GM18511 (cell line): Measurements from ENCODE around the gene FIG4.
"Not testable (repeated sequence)": the region's sequence is repeated elsewhere in the genome, so short reads cannot be mapped to it uniquely, and the experiment has no call there.

Experiments
- ATAC-seq: cut with Tn5 transposase; IDR thresholded peaks from one replicate; pipeline ENCODE4 v1.9.1; 2021; ENCODE audit warnings: mild to moderate bottlenecking, moderate library complexity; ENCODE audit not compliant: unreplicated experiment

The FIG4 gene

GRCh38 chr6:109793021-109793420 lies 101.9 kb downstream of the FIG4 start:
- ATAC-seq = no peak

DNA sequence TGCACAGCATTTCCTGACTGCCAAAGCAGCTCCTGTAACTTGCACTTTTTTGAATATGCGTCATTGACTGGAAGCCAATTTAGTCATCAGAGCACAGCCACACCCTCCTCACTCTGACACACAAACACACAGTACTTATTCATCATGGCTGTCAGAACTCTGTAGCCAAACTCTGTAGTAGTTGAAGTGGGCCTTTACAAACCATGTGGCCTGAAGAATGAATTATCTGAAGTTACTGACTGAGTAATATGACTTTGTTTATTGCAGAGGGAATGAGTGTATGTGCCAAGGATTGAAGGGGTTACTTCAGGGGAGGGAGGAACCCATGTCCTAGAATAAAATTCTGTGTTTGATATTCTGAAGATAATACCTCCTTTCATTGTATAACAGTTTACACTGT lies 102.7 kb downstream of the FIG4 start:
- ATAC-seq = no peak

- no peak for ATAC-seq
Measured at GRCh38 chr6:109794201-109794923, 103.3 kb downstream of the FIG4 start.

- no peak for ATAC-seq
Measured at GRCh38 chr6:109795994-109796555, 105.0 kb downstream of the FIG4 start.

DNA sequence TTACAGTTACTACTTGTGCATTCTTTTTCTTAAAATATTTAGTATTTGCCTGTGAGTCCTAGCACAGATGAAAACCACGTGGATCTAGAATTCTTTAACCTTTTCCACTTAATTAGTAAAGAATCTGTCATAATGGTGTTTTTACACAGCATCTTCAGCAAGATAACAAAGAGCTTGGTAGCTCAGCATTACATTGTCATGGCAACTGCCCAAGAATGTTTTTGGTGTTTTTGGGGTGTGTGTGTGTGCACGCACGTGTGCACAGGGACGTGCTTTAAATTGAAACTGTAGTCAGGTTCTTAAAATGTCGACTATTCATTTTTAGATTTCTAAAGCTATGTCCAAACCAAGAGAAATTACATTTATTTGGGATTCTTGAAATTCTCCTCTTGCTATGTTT lies 108.0 kb downstream of the FIG4 start:
- ATAC-seq = no peak

- no peak for ATAC-seq
Measured at GRCh38 chr6:109799664-109800063, 108.6 kb downstream of the FIG4 start.

DNA sequence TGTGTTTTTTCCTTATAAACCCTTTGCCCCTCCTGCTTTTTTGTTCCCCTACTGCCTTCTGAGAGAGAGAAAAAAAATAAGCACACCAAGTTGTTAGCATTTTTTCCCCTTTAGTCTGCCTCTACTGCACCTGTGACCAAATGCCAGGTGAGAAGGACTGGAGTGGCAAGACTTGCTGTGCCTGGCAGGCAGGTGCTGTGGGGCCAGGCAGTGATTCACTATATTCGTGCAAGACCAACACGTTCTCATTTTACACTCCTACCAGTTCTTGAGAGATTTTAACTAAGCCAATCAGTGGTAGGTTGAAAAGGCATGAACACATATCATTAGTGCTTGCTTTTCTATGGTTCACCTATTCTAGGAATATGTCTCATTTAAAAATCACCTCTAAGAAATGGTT lies 109.7 kb downstream of the FIG4 start:
- ATAC-seq = no peak

- ATAC-seq = no peak
Measured at GRCh38 chr6:109801794-109802193, 110.7 kb downstream of the FIG4 start.

GRCh38 chr6:109804020-109804419 lies 112.9 kb downstream of the FIG4 start:
- no peak for ATAC-seq

DNA sequence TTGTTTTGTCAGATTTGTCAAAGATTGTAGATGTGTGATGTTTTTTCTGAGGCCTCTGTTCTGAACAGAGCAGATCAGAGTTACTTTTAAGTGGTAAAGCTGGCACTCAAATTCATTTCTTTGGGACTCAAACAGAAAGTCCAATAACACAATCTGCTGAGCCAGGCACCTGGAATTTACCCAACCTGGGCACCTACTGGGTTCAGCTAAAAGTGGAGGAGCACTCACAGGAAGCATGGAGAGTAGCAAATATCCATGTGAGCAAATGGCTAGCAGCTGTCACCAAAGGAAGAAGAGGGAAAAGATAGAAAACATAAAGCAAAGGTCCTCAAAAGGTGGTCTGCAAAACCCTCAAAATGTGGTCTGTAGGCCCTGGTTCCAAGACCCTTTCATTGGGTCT lies 116.8 kb downstream of the FIG4 start:
- ATAC-seq = no peak

DNA sequence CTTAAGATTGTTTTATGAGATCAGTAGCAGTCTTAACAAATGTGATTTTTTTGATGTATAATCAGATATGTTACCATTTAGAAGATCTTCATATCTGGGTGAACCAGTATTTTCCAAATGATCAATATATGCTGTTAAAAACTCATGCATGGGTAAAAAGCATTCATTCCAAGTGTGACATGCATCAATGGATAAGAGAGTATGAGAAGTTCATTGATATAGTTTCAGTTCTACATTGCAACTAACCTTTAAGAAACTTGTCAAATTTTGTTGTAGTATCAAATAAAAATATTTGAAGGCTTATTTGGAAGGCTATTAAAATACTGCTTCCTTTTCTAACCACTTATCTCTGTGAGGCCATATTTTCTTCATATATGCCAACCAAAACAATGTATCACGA lies 117.7 kb downstream of the FIG4 start:
- ATAC-seq = peak; percentile 68

- no peak for ATAC-seq
Measured at GRCh38 chr6:109815054-109815453, 124.0 kb downstream of the FIG4 start.

DNA sequence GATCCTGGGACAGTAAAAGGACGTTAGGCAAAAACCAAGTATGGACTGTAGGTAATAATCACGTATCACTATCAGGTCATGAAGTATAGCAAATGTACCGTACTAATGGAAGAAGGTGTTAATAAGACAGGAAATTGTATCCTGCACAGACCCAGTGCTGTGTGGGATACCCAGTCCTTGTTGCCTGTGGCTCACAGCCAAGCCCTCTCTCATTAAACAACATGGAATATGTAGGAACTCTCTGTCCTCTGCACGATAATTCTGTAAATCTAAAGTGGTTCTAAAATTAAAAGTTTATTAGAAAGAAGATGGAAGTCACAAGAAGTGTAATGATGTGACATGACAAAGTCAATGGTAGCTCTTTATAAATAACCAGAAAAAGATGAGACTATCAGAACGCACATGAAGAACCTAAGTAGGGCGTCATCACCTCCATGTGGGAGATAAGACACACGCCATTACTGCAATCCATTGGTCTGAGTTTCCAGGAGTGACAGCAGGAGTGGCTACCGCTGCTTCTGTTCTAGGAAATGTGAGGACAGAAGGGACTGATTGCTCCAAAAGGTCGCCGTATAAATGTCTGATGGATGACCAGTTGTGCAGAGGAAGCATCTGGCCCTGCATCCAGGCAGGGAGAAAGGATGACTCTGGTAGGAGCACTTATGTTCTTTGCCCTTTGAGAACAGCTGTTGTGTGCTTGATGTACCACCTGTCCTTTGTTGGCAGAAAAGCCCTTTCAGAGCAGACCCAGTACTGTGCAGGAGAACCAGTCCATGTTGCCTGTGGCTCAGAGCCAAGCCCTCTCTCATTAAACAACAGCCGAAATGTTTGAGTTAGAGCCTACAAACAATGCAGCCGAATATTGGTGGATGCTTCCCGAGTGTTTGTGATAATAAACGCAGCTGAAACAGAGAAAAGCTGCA lies 125.6 kb downstream of the FIG4 start:
- no peak for ATAC-seq

DNA sequence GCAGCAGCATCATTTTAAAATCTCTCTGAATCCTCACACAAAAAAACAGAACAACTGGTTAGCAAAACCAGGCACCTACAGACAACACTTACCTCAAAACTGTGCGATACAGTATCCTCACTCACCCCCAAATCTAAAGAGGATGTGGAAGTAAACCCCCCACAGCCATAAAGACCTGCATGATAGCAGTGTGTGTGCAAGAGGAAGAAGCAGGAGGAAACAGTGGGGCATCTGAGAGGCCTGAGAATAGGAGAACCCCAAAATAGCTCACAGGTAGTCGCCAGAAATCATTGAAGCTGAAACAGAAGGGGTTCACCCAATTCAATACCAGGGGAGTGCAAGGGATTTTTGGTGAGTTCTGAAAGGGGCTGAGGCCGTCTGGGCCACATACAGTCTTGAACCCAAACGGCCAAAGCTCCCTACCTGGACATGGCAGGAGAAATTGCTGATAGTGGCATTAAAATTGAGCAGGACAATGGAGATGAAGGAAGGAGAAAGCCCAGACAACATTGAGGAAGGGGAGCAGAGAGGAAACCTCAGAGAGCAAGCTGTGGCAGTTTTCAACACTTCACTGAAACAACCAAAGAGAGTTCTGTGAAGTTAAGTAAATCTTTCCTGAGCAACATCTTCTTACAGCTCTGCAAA lies 129.7 kb downstream of the FIG4 start:
- peak; percentile 92 for ATAC-seq

GRCh38 chr6:109821428-109821827 lies 130.3 kb downstream of the FIG4 start:
- no peak for ATAC-seq

- no peak for ATAC-seq
Measured at GRCh38 chr6:109824105-109824504, 133.0 kb downstream of the FIG4 start.

- no peak for ATAC-seq
Measured at GRCh38 chr6:109826551-109826950, 135.5 kb downstream of the FIG4 start.

DNA sequence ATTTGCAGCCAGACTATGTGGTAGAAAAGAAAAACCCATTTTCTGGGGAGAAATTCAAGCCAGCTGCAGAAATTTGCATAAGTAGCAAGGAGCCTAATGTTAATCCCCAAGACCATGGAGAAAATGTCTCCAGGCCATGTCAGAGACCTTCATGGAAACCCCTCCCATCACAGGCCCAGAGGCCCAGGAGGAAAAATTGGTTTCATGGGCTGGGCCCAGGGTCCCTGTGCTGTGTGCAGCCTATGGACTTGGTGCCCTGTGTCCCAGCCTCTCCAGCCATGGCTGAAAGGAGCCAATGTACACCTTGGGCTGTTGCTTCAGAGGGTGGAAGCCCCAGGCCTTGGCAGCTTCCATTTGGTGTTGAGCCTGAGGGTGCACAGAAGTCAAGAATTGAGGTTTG lies 140.3 kb downstream of the FIG4 start:
- ATAC-seq = not testable (repeated sequence)

- ATAC-seq = no peak
Measured at GRCh38 chr6:109834131-109834530, 143.0 kb downstream of the FIG4 start.

DNA sequence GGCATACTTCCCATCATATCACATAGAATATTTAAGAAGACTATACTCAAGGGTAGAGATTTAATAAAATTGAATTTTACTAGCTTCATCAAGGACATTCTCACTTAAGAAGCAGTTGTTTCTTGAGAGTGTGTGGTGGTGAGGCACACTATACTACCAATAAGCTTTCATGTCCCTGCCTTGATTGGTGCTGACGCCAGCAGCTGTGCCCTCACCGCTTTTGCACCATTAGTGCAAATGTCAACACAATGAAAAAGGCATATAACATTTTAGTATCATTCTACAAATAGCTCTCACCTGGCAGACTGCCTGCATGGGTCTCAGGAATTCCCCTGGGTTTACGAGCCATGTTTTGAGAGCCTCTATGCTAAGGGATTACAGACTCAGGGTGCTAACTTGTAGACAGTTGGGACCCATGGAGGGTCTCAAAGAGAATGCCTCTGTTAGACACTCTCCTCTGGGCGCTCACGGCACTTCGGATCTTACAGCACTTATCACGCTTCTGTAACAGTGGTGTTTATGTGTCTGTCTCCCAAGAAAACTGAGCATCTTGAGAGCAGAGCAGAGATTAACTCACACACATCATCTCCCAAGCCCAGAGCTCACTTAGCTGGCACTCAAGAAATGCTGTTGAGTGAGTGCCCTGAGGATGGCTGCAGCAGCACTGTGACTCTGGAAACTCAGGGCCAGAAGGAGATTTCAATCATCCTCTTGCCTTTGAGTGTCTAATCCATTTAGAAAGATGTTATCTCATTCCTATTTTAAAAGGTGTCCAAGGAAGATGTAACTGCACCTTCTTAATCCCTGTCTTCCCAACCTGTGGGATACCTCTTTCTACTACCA lies 143.7 kb downstream of the FIG4 start:
- no peak for ATAC-seq
